GM19372 (cell line): Measurements from ENCODE around the gene CMTM7.

ENCODE experiments used
- ATAC-seq: cut with Tn5 transposase; IDR thresholded peaks from one replicate; pipeline ENCODE4 v1.9.1; 2021; ENCODE audit warnings: mild to moderate bottlenecking, low read depth, moderate library complexity; ENCODE audit not compliant: unreplicated experiment

CMTM7 gene, protein sequence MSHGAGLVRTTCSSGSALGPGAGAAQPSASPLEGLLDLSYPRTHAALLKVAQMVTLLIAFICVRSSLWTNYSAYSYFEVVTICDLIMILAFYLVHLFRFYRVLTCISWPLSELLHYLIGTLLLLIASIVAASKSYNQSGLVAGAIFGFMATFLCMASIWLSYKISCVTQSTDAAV

DNA sequence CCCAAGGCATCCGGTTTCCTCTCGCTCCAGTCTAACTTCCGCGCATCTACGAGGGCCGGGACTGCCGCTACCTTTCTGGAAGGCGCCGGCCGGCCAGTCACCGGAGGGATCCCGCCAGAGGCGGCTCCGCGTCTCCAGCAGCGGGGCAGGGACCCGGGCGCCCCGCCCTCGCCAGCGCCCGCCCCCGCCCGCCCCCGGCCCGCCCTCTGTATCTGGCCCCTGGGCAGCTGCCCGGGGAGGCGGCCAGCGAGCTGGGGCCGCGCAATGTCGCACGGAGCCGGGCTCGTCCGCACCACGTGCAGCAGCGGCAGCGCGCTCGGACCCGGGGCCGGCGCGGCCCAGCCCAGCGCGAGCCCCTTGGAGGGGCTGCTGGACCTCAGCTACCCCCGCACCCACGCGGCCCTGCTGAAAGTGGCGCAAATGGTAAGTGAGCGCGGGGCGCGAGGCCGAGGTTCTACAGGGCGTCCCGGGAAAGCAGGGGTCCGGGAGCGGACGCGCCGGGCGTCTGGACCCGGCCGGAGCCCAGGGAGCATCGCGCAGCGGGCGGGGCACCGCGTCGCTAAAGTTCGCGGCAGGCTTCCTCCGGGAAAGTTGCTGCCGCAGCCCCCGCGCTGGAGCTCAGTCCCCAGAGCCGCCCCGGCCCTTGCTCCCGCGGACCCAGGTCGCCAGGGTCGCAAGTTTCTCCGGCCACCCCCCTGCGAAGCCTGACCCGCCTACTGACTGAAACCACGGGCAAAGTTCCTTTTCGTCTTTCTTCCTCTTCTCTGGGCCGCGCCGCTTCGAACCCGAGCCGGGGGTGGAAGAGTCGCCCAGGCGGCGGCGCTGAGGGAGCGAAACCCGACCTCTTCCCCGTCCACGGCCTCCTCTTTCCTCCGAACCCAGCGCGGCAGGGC, at the start of gene CMTM7:
Gene CMTM7 (plus strand): TSS at position 211 of the 893 bp plus-strand sequence. CDS start 54 bp downstream, at position 265.
- ATAC-seq = peak; percentile 62

DNA sequence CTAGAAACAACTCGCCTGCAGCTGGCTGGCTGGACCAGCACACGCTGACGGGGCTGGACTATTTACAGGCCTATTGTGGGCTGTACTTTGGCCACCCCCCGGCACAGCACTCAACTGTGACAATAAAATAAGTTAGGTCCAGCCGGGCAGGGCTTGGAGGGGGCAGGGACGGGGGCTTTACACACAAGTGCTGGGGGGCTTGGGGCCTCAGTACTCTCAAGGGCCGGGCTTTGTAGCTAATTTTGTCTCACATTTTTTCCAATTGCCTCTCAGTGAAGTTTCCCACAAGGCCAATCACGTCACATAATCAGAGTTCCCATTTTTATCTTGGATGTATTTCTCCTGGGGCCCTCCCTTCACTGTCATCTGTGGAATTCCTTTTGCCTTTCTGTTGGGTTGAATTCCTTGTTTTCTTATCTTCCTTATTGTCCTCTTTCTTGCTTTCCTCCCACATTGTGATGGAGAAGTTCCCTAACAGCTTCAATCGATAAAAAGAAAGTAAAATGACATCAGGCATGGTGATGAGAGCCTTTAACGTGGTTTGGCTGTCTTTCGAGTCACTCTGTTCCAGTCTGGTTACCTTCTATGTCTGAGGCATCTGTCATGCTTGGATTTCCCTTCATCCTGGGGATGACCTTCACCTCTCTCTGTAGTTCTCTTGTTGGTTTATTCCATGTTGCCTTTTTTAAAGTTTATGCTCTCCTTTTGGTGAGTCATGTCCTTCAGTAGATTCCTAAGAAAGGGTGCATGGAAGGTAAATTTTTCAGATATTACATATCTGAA, 44.1 kb upstream of the CMTM7 start:
- no peak for ATAC-seq

DNA sequence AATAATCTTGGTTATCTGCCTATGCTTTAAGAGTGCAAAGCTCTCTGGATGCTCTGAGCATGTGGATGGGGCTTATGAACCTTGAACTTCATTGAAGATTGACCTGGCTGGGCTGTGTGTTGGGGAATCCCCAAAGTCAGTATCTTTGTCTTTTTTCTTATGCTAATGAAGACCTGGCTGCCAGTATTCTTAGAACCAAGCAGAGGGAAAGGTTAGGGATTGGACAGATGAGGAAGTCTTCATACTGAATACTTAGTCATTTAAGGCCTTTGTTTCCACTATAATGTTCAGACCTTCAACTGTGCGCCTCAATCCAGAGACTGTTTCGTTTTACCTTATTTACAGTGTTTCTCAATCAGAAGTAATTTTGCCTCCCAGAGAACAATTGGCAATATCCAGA, 42.5 kb upstream of the CMTM7 start:
- ATAC-seq = no peak

DNA sequence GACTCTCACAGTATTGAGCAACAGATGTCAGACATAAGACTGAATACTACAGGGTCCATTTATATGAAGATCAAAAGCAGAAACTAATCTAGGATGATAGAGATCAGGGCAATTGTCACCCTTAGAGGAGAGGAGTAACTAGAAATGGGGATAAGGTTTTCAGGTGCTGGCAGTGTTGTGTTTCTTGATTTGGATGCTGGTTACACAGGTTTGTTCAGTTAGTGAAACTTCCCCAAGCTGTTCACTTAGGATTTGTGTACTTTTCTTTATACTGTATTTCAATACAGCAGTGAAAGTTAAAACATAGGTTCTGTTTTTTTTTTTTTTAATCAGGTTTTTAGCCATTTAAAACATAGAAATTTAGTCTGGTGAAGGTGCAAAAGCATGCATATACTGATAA, 39.1 kb upstream of the CMTM7 start:
- no peak for ATAC-seq

DNA sequence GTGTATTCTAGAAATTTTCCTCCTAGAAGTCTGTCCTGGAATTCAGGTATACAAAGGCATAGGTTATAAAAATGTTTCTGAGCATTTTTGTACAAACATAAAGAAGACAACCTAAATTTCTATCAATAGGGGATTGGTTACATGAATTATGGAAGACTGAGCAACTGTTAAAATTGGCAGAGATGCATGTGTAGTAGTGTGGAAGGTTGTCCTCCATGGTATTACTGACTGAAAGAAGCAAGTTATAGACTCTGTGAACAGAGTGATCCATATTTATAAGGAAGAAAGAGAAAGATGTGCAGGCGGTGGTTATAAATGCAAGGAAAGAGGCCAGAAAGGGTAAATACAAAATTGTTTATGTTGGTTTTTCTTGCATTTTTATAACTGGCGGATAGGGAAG, 38.3 kb upstream of the CMTM7 start:
- no peak for ATAC-seq

DNA sequence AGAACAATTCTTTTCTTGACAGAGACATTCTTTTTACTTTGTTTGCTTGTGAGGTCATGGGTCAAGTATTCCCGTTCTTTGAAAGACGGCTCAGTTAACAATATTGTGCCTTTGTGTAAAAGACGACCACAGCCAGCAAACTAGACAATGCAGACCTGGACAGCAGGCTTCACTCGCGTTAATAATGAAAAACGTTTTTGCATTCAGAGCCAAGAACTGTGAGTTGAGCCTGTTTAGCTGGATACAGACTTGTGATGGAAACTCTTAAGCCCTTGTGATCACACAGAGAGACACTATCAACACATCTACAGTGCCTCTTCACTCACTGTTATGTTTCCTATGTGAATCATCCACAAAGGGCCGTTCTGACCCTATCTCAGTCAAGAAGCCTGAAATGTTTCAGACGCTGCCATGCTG, 37.3 kb upstream of the CMTM7 start:
- ATAC-seq = no peak

DNA sequence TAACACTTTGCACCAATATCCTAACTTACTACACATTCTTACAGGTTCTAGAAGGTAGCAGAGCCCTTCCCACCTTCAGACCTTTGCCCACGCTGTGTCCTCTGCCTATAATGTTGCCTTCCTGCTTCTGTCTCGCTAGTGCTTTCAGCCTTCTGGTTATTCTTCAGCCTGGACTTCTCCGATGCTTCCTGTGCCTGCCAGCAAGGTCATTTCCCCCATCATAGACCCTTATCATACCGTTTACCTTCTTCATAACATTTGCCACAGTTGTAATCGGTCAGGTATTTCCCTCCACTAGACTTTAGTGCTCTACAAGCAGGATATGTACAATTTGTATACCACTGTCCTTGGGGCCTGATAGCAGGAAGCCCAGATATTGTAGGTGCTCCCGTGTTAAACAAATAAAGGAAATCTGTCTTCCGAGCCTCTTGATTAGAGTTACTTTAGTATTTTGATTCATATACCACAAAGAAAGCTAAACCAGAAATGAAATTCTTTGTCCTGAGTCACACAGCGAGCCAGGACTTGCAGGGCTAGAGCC, 35.8 kb upstream of the CMTM7 start:
- ATAC-seq = no peak

DNA sequence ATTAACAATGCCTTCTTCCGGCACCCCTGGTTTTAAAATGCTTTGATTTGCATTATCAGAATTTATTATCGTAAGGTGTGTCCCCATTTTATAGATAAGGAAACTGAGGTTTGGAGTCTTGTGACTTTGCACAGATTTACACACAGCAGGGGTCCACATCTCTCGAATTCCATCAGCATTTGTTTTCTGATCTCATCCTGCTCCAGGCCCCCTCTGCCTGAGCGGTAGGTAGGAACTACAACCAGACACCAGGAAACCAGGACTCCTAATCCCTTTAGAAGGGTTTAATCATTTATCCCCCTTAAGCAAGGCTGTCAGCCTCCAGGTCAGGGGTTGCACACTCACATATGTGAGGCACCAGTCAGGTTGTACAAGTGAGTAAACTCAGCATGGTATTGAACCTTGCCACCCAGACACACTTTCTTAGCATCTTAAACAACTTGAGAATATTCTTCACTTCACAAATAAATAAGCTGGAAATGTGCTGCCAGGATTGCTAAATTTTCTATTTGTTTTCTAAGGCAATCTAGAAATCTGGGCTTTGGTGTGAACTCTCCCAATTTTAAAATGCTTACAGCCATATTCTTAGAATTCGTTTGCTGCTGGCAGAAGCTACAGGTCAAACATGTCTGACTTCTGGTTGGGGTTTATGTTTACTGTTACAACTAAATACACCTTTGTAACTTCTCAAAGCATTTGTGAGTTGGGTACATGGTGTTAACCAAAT, 31.7 kb upstream of the CMTM7 start:
- no peak for ATAC-seq

DNA sequence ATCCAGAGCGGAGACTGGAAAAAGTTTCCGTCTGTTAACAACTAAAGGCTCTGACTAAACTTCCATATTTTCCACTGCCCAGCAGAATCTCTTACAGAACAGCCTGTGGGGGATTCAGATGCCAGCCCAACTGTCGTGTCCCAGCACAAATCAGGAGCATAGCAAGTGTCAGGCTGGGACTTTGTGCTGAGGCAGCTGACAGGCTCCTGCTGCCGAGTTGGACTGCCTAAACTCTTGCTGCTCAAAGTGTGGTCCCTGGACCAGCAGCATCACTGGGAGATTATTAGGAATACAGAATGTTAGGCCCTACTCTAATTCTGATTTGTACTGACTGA, 31.2 kb upstream of the CMTM7 start:
- ATAC-seq = no peak

DNA sequence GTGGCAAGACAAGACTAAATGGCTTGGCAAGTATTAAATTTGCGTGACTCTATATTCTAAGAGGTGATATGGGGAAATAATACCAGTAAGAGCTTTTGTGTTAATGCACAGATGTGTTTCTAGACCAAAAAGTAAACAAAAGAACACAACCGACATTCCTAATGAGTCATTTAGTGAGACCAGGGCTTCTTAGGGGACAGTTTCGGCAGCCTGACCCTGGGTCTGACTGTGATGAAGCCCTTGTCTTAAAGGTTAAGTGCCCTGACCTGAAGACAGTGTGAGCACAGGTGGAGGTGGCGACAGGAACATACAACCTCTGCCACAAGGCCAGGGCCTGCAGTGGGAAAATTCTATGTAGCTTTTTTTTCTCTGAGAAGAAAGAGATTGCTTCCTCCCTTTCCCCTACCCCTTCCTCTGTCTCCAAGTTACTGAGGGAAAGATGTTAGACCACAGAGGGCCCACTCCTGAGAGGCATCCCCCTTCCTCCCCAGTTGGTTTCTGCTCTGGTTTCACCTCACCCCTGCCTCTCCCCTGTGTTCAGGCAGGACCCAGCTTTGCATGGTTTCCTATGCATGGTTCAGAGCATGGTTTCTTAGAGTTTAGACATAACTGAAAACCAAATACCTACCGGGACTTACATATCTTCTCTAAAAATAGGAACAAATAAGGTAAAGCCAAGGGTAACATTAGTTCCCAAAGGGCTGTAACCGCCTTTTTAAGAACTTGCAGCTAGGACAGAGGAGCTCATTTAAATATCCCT, 24.8 kb upstream of the CMTM7 start:
- no peak for ATAC-seq

DNA sequence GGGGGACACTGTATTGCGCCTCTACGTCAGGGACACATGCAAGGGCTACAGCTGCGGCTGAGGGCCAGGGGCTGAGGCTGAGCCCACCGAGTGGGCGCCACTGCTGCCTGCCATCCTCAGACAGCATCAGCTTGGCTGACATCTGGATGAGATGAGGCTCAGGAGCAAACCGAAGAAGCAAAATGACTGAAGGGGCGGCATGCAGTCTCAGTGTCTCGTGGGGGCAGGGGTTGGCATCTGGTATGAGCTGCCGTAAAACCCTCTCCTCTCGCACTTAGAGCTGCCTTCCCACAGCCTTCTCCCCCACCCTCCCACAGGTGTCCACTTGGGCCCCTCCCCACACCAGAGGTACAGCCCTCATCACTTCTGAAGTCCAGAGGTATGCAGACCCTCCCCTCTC, 24.2 kb upstream of the CMTM7 start:
- no peak for ATAC-seq

DNA sequence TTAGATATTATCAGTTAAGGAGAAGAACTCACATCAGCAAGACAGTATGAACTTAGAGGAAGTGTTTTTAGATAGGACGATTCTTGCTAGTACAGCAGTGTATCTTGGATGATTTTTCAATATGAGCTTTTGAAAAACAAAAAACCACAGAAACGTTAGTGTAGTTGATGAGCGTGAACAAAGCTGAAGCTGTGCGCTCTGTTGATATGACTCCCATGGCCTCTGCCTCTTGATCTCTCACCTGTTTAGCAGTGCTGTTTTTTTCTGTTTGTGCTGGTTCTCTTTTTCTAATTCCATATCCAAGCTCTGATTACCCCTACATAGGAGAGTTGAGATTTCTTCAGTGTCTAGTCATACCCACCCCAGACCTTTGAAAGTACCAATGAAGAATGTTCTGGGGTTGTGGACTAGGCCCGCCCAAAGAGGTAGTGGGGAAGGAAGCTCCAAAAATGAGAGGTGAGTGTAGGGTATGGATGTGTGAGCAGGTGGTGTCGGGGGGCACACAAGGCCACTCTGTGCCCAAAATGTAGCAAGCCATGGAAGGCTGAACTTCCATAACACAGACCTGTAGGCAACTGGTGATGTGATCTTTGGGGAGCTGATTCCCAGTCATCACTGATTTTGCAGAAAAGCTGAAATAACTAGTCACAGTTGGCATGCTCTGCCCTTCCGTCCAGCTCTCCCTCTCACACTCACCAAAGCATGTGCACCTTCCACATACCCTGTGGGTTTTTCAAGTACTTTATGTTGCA, 20.0 kb upstream of the CMTM7 start:
- ATAC-seq = no peak

DNA sequence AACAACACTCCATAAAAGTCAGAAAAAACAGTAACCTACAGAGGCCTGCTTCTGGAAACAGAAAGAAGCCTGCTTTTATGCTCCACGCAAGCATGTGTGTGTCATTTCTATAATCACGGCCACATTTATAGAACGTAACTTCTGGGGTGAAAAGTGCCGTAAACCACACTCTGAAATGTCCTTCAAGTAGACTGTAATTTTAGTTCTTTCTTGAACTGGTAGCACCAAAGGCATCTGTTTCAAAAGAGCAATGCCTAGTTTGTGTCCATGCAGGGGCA, 19.5 kb upstream of the CMTM7 start:
- no peak for ATAC-seq

DNA sequence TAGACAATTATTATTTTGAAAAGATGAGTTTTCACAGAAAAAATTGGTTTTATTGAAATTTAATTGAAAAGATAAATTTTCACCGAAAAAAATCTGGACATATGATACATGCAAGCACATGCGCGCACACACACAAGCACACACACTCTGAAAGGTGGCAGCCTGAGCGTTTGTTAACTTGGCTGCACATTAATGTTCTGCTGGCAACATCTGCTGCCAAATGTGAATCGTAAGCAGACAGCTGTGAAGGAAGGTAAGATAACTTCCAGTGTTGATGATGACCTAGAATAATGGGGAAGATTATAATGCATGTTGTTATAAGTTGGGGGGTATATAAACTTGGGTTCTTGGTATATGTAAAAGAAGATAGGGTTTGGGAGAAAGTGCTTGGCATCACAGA, 18.4 kb upstream of the CMTM7 start:
- no peak for ATAC-seq

DNA sequence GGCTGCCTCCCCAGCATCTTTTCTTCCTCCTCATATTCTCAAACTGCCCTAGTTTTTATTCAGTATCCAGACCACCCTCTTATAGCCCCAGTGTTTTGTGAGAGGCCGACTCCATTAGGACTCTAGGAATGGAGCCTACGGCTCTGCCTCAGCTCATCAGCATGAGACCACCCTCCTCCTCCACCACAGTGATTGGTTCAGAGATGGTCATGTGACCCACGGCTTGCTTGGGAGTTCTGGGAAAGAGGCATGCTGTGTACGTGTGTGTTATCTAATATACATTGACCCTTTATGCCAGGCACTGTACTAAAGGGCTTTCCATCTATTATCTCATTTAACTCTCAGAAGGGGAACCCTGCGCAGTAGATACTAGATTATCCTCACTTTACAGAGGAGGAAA, 17.8 kb upstream of the CMTM7 start:
- no peak for ATAC-seq

DNA sequence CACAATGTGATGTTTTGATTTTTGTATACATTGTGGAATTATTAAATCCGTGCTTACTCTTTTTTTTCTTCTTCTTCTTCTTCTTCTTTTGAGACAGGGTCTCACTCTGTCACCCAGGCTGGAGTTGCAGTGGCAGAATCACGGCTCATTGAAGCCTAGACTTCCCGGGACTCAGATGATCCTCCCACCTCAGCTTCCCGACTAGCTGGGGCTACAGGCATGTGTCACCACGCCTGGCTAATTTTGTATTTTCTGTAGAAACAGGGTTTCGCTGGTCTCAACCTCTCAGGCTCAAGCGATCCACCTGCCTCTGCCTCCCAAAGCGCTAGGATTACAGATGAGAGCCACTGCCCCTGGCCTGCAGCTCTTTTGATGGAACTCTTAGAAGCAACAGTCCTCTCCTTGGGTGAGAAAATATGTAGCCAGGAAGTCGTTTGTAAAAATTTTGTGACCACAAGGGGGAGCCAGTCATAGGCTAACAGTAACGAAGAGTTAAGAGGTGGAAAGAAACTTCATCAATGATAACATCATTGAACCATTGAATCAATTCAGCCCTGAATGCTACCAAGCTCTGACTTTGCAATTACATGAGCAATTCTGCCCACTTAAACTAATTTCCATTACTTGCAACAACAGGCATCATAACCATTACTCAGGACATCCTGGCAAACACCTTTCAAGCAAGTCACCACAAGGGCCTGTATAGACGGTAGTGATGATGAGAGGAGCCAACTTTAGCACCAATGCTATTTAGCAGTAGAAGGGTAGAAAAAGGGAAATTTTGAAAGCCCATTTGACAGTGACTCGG, 16.7 kb upstream of the CMTM7 start:
- no peak for ATAC-seq

DNA sequence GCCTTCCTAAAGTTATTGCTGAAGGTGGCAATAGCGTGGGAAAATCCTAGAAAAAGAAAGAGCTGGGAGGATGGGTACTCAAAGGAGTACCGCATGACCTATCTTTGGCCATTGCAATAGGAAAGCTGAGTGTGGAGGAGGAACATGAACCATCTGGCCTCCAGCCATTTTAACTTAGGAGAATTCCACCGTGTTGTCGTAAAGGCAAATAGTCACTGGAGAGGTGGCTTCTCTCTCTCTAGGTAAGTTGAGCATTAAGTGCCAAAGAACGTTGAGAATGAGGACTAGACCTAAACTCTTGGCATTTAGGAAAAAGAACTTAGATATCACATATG, 16.1 kb upstream of the CMTM7 start:
- ATAC-seq = no peak

DNA sequence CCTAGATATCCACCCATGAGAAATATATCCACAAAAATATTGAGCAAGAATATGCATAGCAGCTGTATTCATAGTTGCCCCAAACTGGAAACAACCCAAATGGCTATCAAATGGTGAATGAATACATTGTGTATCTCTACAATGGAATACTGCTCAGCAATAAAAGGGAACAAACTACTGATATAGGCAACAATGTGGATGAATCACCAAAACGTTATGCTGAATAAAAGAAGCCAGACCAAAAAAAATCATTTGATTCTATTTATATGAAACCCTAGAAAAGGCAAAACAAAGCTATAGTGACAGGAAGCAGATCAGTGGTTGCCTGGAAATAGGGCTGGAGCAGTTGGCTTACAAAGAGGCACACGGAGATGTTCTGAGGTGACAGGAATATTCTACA, 15.5 kb upstream of the CMTM7 start:
- ATAC-seq = no peak
